Middle frontal gyrus (tissue), 1 donor: ENCODE results near the gene NHLH2.

Experiments used
- DNase-seq: peaks from one replicate; pipeline ENCODE4 v3.0.0-alpha.2; 2015; ENCODE audit warnings: low spot score; ENCODE audit errors: extremely low spot score

The NHLH2 gene

DNA sequence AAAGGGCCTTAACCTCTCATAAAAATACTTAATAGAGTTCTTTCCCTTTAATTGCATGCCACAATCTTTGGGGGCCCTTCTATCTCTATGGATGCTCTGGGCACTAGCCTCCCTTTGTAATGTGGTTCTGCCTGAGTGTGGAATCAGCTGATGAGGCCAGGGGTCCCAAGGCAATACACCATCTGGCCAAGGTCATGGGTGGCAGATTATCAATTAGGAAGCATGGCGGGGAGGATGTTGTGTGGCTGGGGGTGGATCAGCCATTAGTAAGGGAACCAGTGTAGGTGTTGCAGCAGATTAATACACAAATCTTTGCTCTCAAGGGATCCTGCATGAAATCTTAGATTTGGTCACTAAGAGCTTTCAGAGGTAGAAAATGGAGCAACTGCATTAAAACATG is 35.3 kb downstream of the NHLH2 start:
- DNase-seq, result no peak

DNA sequence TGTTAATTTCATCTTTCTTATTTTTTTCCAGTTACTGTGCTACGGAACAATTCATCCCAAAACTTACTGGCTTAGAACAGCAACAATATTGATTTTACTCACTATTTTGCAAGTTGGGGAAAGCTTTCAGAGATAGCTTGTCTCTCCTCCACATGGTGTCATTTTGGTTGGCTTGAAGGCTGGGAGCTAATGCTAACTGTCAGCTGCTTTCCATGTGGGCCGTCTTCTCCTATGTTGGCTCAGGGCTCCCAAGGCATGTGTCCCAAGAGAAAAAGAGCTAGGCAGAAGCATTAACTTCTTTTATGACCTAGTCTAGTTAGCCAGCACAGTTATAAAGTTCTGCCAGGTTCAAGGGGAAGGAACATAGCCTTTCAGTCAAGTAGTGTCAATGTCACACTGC is 38.5 kb downstream of the NHLH2 start:
- no peak for DNase-seq

DNA sequence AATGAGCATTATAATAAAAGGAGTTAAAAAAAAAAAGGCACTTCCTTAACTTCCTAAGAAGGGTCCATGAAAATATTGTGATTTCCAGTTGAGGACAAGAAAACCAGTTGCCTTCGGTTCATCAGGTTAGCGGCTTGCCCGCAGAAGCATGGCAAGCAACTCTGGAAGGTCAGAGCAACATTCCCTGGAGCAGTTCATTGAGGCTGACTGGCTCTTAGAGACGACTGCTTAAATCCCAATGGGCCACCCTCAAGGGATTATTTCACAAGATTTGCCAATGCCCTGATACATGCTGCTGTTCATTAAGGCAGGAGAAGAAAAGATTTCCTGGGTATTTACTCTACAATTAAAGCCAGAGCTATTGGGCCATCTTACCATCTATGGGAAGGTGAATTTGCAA is 43.4 kb downstream of the NHLH2 start:
- no peak for DNase-seq

DNA sequence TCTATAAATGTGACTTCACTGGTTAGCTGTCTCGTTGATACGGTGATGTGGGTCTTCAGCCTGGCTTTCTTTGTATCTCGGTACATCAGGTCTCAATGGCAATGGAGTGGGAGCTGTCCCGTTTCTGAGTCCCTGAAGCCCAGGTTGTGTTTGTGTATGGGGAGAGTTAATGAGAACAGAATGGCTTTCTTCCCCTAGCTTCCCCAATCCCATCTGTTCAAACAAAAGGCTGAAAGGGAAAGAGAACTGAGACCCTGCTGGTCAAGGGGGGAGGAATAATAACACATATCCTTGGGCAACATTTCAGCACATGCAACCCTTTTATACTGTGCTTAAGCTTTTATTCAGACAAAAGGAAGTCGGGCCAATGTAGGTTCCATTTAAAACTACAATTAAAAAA is 44.0 kb downstream of the NHLH2 start:
- DNase-seq, result no peak

DNA sequence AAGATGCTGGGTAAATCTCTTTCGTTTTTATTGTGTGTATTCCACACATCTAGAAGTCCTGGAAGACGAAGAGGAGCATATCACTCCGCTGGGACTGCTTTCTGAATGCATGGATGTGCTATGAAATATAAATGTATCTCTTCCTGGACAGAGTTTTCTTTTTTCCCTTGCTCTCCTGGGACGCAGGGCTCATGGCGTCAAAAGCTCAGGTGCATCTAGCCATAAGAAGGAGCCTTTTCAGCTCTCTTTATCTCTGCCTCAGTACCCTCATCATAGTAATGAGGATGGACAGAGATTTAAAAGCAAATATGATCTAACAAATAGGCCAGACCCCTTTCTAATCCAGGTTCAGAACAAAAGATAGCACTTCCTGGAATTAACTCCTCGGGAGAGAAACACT is 44.9 kb downstream of the NHLH2 start:
- DNase-seq, result no peak

DNA sequence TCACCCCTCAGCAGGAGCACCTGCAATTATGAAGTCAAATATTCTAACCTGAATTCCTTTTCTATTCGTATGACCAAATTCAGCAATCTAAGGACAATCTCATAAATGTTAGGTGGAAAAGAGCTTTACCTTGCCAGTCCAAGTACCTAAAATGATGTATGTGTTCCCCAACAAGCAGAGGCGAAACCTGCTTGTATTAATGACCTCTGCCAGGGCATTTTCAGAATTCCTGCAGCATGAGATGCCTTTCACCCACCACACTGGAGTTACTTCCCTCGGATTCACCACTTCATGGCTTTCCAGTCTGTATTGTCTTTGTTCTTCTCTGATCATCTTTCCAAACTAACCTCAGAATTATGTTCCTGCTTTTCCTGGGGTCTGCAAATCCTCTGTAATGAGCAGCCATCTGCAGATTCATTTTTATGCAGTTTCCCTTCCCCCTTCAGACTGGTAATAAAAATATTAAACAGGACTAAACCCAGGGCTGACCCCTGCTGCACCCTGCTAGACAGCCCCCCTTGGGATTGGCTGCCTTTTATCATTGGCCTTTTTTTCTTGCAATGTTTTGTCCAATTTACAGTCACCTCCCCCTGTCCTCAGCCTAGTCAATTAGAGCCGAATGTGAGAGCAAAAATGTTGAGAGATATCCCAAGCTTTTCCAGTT is 45.8 kb downstream of the NHLH2 start:
- no peak for DNase-seq

DNA sequence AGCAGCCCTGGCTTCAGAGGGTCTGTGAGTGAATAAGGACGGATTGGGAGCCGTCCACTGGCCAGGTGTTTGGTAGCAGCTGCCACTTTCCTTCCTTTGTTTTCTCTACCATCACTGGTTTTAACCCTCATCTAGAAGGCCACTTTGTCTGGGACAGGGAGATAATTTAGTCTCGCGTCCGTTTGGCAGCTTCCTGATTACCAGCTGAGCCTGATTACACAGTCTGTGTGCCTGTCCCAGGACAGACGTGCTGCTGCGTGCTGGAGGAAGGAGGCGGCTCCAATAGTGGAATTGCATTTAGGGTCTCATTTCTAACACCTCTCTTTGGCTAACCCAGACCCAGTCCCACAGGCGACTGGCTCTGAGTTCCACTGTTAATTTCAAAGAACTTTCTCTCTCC is 47.8 kb downstream of the NHLH2 start:
- DNase-seq, result no peak

DNA sequence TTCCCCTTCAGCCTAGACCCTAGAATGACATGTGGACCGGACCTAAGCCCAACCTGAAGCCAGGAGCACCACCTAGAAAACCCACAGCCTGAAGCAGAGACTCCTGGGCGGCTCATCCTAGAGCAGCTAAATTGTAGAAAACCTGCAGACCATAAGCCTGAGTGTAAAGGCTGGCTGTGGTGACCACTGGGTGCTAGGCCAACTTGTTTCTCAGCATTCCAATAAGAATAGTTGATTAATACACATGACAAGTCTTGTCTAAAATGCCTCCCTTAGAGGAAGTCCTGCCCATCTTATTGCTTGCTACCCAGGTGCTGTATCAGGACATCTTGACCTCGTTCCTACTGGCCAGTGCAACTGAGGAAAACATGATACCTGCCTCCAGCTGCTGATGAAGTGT is 49.1 kb downstream of the NHLH2 start:
- no peak for DNase-seq

DNA sequence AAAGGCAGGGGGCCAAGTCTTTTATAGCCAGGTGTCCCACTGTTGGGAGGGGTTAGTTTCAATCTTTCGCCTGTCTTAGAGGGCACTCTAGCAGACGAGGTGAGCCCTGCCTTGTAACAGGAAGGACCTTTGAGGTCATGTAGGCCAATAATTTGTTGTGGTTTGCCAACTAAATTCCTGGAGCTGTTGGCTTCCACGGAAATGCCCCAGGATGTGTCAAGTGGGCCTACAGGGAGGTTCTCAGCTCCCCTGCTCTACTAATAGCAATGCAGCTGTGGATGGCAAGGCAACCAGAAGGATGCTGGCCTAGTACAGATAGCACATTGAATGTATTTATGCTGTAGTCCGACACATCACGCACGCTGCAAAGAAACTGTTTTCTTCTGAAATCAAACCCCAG is 50.1 kb downstream of the NHLH2 start:
- DNase-seq, result no peak

DNA sequence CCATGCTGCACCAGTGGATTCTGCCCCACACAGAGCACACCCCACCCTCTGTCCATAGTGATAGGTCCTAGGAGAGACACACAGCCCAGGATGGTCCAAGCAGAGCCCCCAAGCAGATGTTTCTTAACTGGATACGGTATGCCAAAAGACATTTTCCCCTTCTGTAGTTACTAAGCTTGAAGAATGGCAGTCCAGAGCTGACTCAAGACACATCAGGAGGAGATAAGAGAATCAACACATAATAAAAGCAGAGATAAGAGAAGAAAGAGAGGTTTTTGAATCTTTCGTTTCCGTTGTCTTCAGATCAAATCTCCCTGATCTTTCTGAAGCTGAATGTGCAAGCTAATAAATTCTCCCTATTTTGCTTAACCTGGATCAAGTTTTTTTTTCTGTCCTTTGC is 50.6 kb downstream of the NHLH2 start:
- DNase-seq, result no peak
